SHP77 (cell line): ENCODE measurements around the gene PCDH10.
"Not testable (repeated sequence)": the region's sequence is repeated elsewhere in the genome, so short reads cannot be mapped to it uniquely, and the experiment has no call there.

Source experiments
- DNase-seq, 2 experiments: peaks; one replicate each; lab custom pipeline; 2025; lab: John Stamatoyannopoulos, UW

Gene PCDH10

GRCh38 chr4:133233922-133234321 lies 84.8 kb downstream of the PCDH10 start:
- no peak for DNase-seq

GRCh38 chr4:133240451-133240850 lies 91.4 kb downstream of the PCDH10 start:
- not testable (repeated sequence) for DNase-seq
